Ramos (cell line): ENCODE measurements around the gene SP100.
"Not testable (repeated sequence)": the region's sequence is repeated elsewhere in the genome, so short reads cannot be mapped to it uniquely, and the experiment has no call there.

Experiments used
- in situ Hi-C: fragments of 300-500 bp; cut with MboI; formaldehyde crosslinking; loops from one replicate; pipeline ENCODE4 v1.14.3; 2022; ENCODE audit warnings: low sequenced_read_pairs; ENCODE audit not compliant: unreplicated experiment

The SP100 gene

GRCh38 chr2:230418341-230419016 lies 2.5 kb downstream of the SP100 start:
- in situ Hi-C loops: no loop called here

- in situ Hi-C loops: no loop called here
Observed at GRCh38 chr2:230419181-230419580, 3.2 kb downstream of the SP100 start.

- in situ Hi-C loops: no loop called here
Observed at GRCh38 chr2:230422149-230422548, 6.1 kb downstream of the SP100 start.

- in situ Hi-C loops: no loop called here
Observed at GRCh38 chr2:230423851-230424458, 8.0 kb downstream of the SP100 start.

- in situ Hi-C loops: no loop called here
Observed at GRCh38 chr2:230425377-230425776, 9.4 kb downstream of the SP100 start.

GRCh38 chr2:230429513-230429912 lies 13.5 kb downstream of the SP100 start:
- in situ Hi-C loops: no loop called here

- in situ Hi-C loops: no loop called here
Observed at GRCh38 chr2:230430957-230431910, 15.2 kb downstream of the SP100 start.

- in situ Hi-C loops: no loop called here
Observed at GRCh38 chr2:230434677-230435324, 18.8 kb downstream of the SP100 start.

- in situ Hi-C loops: no loop called here
Observed at GRCh38 chr2:230435431-230435830, 19.4 kb downstream of the SP100 start.

GRCh38 chr2:230439121-230439520 lies 23.1 kb downstream of the SP100 start:
- in situ Hi-C loops: not testable (repeated sequence)

GRCh38 chr2:230439590-230439989 lies 23.6 kb downstream of the SP100 start:
- in situ Hi-C loops: no loop called here

GRCh38 chr2:230441227-230441897 lies 25.4 kb downstream of the SP100 start:
- in situ Hi-C loops: no loop called here

GRCh38 chr2:230443541-230443940 lies 27.5 kb downstream of the SP100 start:
- in situ Hi-C loops: no loop called here

- in situ Hi-C loops: no loop called here
Observed at GRCh38 chr2:230444832-230445231, 28.8 kb downstream of the SP100 start.

- in situ Hi-C loops: no loop called here
Observed at GRCh38 chr2:230447036-230447435, 31.0 kb downstream of the SP100 start.

GRCh38 chr2:230447455-230448451 lies 31.8 kb downstream of the SP100 start:
- in situ Hi-C loops: no loop called here

- in situ Hi-C loops: no loop called here
Observed at GRCh38 chr2:230449901-230450467, 34.0 kb downstream of the SP100 start.

GRCh38 chr2:230453006-230453405 lies 37.0 kb downstream of the SP100 start:
- in situ Hi-C loops: no loop called here
